CD4-positive, alpha-beta T cell treated with Interleukin-2 at 100 ng/mL for 4 hours (primary cell): Measurements from ENCODE around the gene PRKAR1B.
"Not testable (repeated sequence)": the region's sequence is repeated elsewhere in the genome, so short reads cannot be mapped to it uniquely, and the experiment has no call there.

Experiments
- DNase-seq: peaks from one replicate; pipeline ENCODE4 v3.0.0-alpha.2; 2020; ENCODE audit warnings: low spot score

Gene PRKAR1B

DNA sequence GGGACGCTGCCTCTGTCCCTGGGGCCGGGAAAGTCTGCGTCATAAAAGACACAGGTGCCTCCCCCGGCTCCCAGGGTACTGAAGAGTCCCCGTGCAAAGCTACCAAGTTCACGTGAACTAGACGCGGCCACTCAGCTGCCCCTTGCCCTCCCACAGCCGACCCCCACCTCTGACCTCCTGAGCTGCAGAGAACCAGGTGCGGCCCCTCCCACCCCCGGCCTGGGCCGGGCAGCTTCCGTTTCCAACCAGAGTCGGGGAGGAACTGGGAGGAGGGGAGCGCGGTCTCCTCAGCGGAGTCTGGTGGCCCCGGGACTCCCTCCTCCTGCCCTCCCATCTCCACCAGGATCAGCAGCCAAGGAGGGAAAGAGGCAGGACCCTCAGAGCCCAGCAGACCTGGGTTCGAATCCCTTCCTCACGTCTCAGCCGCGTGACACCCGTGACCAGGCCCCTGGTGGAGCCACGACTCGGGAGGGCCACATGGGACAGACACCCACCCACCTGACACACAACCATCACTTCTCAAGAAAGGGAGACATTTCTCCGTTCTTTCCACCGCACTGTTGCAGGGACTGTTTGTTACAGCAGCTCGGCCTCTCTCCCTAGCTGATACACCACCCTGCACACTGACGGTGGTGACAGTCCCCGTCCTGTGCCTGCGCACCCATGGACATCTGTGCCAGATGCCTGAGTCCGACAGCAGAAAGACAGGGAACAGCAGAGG, 170.1 kb downstream of the PRKAR1B start:
- no peak for DNase-seq

DNA sequence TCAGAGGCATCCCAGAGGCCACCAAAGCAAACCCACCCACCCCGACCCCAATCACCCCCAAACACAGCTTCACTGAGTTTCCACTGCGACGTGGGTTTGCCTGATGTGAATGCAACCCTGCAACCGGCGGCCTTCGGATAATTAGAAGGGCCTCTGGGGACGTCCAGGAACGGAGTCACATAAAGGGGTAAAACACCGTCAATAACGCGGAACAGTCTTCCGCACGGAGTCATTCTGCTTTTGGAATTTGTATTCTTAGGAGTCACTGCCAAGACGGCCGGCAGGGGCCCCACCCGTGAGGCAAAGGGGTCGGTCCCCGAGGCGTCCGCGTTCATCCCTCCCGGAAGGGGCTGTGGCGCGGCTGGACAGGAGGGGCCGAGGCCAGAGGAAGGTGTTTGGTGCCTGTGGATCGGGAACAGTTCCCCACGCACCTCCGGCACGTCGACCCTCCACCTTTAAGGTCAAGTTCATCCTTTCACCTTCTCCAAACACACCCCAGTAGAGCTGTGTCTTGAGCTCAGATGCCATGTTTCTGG, 170.7 kb downstream of the PRKAR1B start:
- no peak for DNase-seq

DNA sequence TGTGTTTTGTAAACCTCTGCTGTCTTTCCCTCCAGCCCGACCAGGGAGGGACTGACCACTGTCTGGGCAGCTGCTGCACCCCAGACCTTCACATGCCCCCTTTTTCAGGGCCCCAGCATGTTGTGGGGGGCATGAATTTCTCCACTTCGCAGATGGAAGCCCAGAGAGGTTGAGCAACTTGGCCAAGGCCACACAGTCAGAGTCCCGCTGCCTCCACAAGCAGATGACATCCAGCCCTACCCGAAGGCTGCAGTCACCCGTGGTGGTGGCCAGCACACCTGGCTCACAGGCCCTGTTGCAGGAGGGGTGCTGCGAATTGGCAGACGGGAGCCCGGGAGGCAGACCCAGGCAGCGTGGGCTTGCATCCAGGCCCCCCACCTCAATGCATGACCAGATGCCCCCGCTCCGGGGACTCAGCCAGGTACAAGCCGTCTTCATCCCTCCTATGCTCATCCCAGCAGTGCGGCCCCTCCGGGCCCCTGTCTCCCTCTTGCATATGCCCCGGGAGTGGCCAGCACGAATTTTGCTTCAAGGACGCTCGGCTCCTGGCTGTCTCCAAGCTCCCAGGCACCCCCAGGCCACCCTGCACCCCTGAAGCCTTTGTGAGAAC, 171.4 kb downstream of the PRKAR1B start:
- no peak for DNase-seq

DNA sequence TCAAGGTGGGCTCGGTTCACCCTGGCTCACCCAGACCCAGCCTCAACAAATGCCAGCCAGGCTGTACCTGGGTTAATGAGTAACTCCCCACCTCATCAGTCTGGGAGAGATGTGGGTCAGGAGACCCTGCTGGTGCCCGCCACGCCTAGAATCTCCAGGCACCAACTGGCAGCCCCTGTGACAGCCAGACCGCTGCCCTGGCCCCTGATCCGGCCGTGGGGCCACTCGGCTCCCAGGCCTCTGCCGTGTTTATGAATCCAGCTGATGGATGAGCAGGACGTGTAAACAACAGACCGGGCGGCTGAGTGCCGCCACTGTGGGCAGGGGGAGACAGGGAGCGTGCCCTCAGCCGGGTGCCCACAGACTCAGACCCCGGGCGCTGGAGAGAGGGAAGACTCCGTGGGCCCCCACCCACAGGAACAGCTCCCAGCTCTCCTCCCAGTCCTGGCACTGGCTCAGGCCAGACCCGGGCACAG, 173.4 kb downstream of the PRKAR1B start:
- DNase-seq: no peak

DNA sequence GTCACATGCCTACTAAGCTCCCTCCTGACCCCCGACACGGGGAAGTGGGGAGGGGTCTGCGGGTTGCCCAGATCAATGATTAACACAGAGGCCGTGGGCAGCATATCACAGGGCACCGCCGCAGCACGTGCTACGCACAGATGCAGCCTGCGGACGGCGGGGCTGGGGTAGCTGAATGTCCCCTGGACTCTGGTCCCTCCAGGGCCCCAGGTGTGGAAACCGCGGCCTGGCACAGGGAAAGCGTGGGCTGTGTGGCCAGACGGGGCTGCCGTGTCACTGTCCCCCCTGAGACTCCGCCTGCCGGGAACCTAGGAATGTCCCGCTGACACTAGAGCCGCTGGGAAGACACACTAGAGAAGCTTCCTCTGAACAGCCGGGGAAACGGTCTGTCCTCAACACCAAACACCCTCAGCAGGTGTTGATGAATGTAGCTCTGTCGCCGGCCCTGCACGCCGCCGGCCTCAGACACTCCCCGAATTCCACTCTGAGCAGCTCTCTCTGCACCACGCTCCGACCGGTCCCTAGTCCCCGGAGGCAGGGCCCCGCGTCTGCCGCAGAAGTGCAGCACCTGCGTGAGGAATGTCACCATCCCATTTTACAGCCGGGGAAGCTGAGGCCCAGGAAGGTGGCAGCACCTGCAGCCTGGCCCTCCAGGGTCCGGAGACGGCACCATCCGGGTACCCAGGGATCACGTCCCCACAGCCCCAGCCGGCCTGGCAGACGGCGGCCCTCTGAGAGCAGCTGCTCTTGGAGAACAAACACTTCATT, 174.0 kb downstream of the PRKAR1B start:
- no peak for DNase-seq

DNA sequence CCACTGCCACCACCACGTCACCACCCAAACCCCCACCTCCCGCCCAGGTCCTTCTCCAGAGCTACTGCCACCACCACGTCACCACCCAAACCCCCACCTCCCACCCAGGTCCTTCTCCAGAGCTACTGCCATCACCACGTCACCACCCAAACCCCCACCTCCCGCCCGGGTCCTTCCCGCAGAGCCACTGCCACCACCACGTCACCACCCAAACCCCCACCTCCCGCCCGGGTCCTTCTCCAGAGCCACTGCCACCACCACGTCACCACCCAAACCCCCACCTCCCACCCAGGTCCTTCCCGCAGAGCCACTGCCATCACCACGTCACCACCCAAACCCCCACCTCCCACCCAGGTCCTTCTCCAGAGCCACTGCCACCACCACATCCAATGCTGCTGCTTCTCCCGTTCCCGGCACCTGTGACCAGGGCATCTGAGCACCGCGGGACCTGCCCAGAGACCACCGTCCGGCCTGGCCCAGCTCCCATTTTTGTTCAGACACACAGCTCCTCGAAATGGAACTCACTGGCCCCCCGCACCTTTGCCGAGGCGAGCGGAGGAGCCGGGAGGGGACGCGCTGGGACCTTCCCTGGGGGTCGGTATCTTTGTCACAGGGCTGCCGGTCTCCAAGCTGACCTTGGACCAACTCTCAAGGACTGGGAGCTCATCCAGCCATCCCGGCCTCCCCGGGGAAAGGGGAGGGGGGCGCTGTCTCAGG, 174.8 kb downstream of the PRKAR1B start:
- DNase-seq: not testable (repeated sequence)

DNA sequence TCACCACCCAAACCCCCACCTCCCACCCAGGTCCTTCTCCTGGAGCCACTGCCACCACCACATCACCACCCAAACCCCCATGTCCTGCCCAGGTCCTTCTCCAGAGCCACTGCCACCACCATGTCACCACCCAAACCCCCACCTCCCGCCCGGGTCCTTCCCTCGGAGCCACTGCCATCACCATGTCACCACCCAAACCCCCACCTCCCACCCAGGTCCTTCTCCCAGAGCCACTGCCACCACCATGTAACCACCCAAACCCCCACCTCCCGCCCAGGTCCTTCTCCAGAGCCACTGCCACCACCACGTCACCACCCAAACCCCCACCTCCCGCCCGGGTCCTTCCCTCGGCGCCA, 175.5 kb downstream of the PRKAR1B start:
- DNase-seq: not testable (repeated sequence)

DNA sequence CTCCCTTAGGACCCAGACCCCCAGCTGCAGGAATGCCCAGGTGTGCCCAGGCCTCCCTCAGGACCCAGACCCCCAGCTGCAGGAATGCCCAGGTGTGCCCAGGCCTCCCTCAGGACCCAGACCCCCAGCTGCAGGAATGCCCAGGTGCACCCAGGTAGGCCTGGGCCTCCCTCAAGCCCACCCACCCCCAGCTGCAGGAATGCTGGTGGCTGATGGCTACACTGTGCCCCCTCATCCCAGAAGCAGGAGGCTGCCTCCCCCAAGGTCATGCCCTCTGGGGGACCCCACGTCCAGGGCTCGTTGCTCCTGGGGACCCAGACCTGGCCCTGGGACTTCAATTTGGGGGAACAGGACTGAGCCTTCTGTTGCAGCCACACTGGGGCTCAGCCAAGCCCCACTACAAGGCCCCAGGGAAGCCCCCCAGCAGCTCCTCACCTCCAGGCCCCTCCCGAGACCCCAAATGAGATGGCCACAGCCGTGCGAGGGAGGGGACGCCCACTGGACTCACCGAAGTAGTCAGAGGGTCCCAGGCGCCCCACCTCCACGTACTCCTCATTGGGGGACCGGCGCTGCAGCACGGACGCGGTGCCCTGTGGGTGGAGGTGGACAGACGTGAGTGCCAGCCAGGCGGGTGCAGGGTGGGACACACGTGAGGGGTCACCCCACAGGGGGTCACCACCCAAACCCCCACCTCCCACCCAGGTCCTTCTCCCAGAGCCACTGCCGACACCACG, 176.0 kb downstream of the PRKAR1B start:
- no peak for DNase-seq

DNA sequence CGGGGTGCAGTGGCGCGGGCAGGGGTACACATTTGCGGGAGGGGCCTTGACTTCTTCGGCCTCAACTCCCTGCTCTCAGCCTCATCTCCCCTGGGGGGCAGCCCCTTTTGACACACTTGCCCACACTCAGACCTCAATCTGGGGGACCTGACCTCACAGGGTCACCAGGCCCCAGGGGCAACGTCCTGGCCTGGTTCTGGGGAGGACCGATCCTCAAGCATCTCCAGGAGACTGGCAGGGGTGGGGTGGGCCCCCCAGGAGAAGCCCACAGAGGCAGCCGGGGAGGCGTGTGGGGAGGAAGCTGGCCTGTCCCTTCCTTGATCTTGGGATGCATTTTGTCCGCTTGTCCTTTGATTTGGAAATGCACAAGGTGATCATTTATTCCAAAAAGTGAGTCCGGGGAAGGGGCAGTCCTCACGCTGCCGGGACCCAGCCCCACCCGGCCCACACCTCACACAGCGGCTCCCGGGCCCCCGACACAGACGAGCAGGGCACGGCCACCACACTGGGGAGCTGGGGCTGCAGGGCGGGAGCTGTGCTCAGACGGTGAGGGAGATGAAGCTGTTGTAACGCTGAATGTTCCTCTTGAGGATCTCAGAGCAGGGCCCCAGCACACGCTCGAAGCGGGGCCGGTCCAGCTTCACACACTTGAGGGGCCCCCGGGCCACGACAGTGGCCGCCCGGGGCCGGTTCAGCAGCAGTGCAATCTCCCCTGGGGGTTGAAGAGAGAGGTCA, 177.0 kb downstream of the PRKAR1B start:
- no peak for DNase-seq

DNA sequence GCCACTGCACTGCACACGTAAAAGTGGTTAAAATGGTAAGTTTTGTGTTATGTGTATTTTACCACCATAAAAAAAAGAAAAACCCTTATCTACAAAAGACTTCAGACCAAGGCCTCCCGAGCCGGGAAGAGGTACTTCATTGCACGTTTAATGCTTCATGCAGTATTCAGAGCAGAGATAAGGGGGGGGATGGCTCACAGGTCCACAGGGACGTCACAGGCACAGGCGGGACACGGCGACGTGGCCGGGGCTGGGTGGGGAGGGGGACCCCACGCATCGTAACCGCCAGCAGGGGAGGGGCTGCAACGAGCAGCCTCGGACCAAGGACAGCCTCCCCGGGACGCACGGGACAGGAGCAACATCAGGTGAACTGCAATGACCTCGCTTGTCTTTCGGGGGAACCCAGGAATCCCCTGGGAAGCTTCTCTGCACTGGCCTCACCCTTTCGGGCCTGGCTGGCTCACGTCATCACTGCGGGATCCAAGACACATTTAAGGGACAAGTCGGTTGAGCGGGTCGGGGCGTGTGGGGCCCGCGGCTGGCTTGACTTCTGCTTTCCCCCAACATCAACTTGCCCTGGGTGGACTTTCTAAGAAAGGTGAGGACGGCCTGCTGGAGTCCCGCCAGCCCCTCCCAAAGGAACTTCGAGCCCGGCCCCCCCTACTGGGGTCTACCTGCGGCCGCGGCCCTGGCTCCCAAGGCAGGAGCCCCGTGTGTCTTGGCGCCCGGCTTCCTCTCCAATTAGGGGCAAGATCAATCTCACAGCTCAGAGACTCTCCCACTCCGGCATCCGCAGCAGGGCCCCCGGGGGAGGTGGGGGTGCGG, 177.8 kb downstream of the PRKAR1B start:
- DNase-seq: no peak

DNA sequence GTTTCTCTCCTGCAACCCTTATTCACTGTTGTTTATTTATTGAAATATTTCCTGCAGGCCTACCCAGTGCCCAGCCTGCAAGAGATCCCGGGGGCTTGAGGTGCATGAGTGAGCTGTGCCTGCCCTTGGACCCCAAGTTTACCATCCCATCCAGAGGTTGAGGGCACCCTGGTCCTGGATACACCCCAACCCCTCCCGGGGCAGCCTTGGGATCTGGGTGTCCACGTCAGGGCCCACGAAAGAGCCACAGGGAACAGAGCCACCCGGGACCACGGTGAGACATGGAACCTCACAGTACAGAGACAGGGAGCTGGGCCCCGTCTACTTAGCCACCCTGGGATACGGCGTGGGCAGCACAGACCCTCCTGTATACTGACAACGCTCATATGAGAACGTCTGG, 178.7 kb downstream of the PRKAR1B start:
- DNase-seq: no peak

DNA sequence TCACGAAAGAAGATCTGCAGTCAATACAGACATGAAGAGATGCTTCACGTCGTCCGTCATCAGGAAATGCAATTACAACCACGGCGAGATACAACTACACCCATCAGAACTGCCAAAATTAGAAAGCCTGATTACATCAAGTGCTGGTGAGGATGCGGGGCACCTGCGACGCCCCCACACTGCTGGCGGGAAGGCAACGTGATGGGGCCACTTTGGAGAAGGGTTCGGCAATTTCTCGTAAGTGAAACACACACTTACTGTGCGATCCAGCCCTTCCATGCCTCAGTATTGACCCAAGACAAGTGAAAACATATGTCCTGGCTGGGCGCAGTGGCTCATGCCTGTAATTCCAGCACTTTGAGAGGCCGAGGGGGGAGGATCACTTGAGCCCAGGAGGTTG, 181.6 kb downstream of the PRKAR1B start:
- DNase-seq: no peak

DNA sequence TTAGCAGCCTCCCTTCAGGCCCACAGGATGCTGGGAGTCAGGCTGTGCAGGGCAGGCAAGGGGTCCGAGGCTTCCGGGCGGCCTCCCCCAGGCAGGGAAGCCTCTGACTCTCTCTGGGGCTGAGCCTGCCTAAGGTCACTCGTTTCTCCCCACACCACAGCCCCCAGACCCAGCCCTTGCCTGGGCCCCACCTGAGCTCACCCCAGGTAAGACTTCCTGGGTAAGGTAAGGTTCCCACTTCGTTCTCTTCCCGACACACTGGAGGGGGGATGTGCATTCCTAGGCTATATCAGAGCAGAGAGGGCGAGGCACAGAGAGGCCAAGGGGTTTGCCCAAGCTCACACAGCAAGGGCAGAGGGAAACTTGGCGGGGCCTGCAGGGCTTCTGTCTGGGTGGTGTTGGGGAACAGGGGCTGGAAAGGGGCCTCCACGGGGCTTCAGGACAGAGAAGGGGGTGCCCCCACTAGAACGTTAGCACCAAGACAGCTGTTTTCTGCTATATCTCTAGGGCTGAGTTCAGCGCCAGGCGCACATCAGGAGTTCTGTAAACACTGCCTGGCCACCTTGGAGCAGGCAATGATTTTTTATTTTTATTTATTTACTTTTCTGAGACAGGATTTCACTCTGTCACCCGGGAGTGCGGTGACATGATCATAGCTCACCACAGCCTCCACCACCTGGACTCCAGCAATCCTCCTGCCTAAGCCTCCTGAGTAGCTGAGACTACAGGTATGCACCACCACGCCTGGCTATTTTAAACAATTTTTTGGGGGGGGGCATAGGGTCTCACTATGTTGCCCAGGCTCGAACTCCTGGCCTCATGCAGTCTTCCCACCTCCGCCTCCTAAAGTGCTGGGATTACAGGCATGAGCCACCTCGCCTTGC, 182.5 kb downstream of the PRKAR1B start:
- no peak for DNase-seq

DNA sequence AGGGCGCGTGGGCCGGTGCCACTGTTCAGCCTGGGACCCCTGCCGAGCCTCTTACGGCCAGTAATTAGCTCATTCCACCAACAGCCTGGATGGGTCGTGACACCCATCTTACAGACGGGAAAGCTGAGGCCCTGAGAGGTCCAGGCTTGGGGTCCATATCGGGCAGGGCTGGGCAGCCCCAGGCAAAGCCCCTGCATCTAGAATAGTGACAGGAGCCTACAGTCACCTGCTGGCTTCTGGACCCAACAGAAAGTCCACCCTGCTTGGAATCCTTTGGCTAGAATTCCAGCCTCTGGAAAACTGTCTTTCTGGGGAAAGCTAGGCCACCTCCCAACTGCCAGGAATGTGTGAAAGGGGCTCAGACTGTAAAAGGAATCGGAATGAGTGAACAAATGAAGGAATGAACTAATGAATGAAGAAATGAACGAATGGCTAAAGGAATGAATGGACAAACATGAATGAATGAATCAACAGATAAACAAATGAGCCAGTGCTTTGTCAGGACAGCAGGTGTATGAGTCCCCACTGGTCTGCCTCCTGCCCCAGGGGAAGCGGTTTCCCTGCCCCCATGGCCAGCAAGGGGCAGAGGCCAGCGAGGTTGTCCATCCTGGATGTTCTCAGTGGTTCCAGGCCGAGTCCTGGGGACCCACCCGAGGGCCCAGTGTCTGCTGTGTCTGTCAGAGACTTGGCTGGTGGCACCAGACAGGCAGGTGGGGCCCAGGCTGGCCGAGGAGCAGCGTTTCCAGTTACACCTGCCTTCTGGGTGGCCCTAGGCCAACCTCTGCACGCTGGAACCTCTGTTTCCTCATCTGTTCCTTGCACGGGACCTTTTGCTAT, 183.4 kb downstream of the PRKAR1B start:
- DNase-seq: no peak

DNA sequence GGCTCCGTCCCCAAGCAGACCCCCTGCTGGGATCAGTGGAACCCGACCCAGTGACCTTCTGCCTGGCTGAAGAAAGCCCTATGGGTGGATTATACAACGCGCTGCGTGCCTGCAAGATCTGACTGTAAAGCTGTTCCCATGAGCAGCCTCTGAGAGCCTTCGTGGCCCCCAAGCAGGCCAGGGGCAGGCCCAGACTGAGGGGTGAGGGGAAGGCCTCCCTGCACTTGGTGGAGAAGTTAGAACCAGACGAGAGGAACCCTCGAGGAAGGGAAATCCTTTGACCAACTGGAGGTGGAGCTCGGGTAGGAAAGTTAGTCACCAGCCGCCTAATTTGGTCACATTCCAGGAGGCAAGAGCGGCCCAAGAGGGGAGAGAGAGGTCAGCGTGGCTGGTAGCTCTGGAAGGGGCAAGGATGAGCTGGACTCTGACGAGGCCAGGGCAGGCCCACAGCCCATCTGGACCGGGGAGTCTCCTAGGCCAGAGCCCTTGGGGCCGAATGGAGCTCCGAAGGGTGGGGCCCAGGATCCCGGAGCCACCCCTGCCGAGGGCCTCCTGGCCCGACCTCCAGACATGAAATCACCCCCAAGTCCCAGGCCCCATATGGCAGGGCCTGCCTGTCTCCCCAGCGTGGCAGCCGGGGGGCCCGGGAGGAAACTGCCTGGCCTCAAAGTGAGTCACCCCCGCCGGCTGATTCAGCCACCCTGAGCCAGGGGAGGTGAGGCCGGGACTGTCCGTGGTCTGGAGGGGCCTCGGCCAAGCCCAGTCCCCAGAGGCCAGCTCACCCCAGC, 184.2 kb downstream of the PRKAR1B start:
- DNase-seq: no peak

DNA sequence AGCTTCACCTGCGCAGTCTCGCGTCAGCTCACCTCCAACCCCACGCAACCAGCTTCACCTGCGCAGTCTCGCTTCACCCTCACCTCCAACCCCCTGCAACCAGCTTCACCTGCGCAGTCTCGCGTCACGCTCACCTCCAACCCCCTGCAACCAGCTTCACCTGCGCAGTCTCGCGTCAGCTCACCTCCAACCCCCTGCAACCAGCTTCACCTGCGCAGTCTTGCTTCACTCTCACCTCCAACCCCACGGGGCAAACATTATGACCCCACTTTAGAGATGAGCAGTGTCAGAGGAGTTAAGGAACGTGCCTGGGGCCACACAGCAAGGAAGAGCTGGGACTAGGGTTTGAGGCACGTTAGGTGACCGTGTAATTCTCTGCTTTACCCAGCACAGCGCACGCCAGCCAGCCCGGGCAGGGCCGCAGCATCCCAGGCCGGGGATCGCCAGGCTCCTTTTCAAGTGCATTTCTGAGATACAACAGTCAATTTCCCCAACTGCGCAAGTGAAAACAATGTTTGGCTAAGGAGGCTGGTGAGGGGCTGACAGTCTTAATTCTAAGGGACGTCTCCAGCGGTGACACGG, 184.9 kb downstream of the PRKAR1B start:
- no peak for DNase-seq

DNA sequence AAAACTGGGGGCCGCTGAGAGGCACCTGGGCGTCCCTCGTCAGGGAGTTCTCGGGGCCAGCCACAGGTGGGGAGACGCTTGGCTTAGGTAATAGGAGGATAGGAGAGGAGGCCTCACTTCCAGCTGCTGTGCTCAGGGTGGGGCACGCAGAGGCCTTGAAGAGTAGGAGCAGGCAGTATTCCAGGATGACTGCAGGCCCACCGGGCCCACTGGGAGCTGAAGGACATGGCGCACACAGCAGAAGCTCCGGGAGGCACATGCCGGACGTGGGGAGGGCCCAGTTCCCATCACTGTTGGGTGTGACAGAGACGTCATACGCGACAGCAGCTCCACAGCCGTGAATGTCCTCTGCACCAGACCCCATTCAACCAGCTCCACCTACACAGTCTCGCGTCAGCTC, 185.4 kb downstream of the PRKAR1B start:
- DNase-seq: no peak
